GM12872 (cell line): ENCODE measurements around the gene CEACAM21.

Experiments
- TF ChIP-seq, protein P1 (sequence below): IDR thresholded peaks from 3 replicates; pipeline ENCODE4 v1.5.1; 2011; ENCODE audit warnings: low read depth, mild to moderate bottlenecking, low read length, moderate library complexity; ENCODE audit not compliant: insufficient read depth

Gene CEACAM21

DNA sequence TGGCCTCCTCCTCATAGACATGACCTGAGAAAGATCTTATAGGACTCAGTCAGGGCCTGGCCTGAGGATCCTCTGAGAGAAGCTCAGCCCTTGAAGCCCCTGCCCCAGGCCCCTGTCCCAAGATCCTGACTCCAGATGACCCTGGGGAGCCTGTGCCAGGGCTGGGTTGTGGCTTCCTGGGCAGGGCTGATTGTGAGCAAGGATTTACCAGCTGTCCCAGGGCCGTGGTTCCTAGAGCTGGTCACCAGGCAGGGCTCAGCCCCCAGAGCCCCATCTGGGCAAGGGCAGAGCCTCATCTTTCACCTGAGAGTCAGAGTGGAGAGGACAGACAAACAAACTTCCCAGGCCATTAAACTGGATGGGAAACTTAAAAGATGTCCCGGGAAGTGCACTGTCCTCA, 1.9 kb downstream of the CEACAM21 start:
- TF ChIP-seq, protein P1, sequence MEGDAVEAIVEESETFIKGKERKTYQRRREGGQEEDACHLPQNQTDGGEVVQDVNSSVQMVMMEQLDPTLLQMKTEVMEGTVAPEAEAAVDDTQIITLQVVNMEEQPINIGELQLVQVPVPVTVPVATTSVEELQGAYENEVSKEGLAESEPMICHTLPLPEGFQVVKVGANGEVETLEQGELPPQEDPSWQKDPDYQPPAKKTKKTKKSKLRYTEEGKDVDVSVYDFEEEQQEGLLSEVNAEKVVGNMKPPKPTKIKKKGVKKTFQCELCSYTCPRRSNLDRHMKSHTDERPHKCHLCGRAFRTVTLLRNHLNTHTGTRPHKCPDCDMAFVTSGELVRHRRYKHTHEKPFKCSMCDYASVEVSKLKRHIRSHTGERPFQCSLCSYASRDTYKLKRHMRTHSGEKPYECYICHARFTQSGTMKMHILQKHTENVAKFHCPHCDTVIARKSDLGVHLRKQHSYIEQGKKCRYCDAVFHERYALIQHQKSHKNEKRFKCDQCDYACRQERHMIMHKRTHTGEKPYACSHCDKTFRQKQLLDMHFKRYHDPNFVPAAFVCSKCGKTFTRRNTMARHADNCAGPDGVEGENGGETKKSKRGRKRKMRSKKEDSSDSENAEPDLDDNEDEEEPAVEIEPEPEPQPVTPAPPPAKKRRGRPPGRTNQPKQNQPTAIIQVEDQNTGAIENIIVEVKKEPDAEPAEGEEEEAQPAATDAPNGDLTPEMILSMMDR: no peak

DNA sequence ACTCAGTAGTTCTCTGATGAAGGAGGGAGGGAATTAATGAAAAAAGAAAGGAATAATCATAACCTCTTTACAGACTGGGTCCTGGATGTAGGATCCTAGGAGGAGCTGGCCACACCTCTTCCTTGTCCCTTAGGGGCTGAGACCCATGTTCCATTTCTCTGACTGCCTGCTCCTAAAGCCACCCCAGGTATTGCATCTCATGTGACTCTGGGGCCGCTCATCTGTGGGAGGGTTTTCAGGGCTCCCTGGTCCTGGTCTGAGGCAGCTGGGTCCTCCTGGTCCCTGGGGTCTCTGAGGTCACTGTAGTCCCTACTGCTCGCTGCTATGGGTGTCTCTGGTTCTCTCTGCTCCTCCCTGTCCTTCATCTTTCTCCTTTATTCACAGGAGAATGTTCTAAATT, 2.9 kb downstream of the CEACAM21 start:
- TF ChIP-seq, protein P1: no peak

- TF ChIP-seq, protein P1: no peak
Measured at GRCh38 chr19:41584260-41584810, 8.4 kb downstream of the CEACAM21 start.

DNA sequence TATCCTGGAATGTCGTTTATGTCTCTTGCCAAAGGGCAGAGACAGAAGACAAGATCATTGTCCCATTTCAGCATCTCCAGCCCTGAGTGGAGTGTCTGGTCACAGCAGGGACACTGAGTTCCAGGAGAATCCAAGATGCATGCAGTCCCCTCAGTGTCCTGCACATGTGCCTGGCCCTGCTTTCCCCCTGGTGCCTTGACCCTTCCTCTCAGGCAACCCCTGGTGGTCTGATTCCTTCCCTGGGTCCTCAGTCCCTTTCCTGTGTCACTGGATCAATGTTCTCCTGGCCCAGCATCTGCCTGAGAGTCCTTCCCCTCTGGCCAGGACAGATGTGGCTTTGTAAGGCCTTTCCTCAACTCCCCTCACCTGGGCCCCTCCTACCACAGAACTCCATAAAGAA, 9.0 kb downstream of the CEACAM21 start:
- TF ChIP-seq, protein P1: no peak

DNA sequence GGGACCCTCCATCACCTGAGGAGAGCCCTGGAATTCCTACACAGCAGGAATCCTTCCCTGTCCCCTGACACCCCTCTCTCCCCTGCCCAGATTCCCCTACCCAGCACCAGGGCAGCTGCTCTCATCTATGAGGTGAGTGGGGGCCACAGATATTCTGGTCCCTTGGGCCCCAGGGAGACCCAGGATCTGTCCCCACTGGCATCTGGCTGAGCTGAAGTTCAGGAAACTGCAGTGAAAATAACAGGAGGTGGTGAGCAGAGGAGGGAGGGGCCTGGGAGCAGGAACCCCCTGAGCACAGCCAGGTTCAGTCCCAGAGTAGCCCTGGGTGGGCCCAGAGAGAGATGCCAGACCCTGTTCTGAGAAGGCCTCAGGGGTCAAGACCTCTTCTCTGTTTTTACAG, 10.1 kb downstream of the CEACAM21 start:
- TF ChIP-seq, protein P1: no peak

- TF ChIP-seq, protein P1: no peak
Measured at GRCh38 chr19:41587101-41587837, 11.3 kb downstream of the CEACAM21 start.

DNA sequence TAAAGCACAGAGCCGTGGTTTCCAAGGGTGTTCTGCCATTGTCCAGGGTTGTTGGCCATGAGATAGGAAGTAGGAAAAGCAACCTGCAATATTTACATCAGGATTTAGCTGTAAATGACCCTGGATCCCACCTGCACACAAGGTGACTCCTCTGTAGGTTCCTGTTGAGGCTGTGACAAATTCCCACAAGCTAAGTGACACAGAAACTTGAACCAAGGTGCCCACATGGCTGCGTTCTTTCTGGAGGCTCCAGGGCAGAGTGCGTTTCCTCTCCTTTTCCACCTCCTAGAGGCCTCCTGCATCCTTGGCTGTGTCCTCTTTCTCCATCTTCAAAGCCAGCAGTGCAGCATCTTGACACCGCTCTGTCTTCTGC, 11.9 kb downstream of the CEACAM21 start:
- TF ChIP-seq, protein P1: no peak
